Mesodermal cell (in vitro differentiated cells): ENCODE data around the gene ARHGAP26.

Experiments used
- H3K27ac ChIP-seq: 2 replicates; pipeline ENCODE4 v1.7.0; 2013; ENCODE audit warnings: mild to moderate bottlenecking, low read depth, low read length, moderate library complexity; ENCODE audit not compliant: severe bottlenecking
- H3K36me3 ChIP-seq: 2 replicates; pipeline ENCODE4 v1.7.1; 2013; ENCODE audit warnings: mild to moderate bottlenecking, low read length, moderate library complexity; ENCODE audit not compliant: control insufficient read depth, insufficient read depth
- H3K4me1 ChIP-seq: one replicate; pipeline ENCODE4 v1.7.1; 2013; ENCODE audit warnings: mild to moderate bottlenecking, low read length; ENCODE audit not compliant: insufficient read depth, control insufficient read depth, poor library complexity, severe bottlenecking
- H3K4me3 ChIP-seq: 2 replicates; pipeline ENCODE4 v1.7.0; 2013; ENCODE audit warnings: low read length, control low read depth, mild to moderate bottlenecking; ENCODE audit not compliant: insufficient read depth, poor library complexity, severe bottlenecking; ENCODE audit errors: extremely low read depth
- H3K9me3 ChIP-seq: 2 replicates; pipeline ENCODE4 v1.7.1; 2013; ENCODE audit warnings: mild to moderate bottlenecking, low read length, moderate library complexity; ENCODE audit not compliant: control insufficient read depth
- WGBS, 2 experiments: methylation state at CpG; one replicate each; pipeline ENCODE4 v1.1.5; 2013; ENCODE audit warnings: missing lambda C conversion rate in 2 of 2; ENCODE audit not compliant: insufficient coverage in 2 of 2; 5-methylcytosine and 5-hydroxymethylcytosine counted together

ARHGAP26 gene

DNA sequence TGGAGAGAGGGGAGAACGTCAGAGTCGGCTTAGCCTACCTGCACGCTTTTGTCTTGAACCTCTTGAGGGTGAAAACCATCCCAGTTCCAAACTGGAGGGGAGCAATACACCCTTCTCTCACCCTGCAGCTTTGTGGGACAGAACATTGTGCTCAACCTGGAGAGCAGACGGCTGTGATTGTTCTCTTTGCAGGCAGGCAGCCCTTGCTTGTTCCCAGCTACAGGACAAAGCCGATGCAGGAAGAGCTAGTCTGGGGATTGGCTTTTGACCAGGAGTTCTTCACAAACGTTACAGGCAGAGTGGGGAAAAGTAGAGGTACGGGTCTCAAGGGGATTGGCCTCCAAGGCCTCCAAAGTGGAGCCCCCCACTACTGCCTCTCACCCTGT lies 33.9 kb upstream of the ARHGAP26 start:
- H3K9me3 ChIP-seq = no peaks in the 10 kb centered on the region
- H3K4me3 ChIP-seq = no peak overlapping the region
- H3K4me1 ChIP-seq = peaks cover 12% of the 10 kb centered on the region
- WGBS, 2 experiments = 84 to 96% methylated on average over 4 to 7 of the region's 7 CpGs
- H3K27ac ChIP-seq = no peak overlapping the region
- H3K36me3 ChIP-seq = no peaks in the 10 kb centered on the region

DNA sequence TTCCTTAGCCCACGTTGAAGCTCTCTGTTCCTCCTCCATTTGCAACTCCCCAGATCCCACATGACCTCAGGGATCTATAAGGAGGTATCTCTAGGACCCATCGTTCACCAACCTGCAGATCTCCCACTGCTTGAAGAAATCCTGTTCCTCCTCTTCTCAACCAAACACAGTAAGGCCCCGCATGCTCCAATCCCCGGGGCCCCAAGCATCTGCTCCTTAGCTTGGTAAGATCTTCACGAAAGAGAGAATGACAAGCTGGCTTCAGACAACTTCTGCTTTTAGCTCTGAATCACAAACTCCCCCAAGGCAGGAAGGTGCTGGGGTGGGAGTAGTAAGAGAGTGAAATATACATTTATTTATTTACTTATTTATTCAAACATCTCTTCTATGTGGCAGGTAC lies 33.0 kb upstream of the ARHGAP26 start:
- H3K9me3 ChIP-seq = no peaks in the 10 kb centered on the region
- WGBS, 2 experiments = 89 to 91% methylated on average over 1 to 3 of the region's 5 CpGs
- peaks cover 12% of the 10 kb centered on the region for H3K4me1 ChIP-seq

DNA sequence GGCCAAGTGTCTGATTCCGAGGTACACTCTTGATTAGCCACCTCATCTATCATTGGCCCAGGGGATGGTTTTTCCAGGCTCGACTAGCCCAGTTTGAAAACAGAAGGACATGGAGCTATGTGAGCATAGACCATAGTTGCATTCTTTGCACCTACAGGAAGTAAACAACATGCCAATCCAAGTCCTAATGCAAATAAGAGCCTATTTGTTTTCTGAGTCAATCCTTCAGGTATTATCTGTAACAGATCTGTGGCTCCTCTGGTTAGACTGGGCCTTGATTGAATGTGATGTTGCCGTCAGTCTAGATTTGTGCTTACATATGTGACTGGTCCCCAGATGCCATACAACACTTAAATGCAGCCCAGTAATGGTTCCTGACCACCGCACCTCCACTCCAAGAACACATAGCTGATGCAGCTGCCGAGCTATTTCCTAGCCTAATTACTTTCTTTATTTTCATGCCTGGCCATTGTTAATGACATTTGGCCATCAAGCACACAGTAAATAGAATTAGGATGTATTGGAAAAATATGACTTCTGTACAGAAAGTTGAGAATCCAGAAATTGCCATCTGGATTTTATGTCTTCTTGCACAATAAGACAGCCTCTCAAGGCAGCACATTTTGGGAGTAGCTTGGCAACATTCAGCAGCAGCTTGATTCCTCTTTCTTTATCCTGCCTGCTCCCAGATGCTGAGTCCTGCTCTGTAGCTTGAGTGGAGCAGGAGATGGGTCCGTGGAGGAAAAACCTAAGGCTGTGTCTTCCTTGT lies 29.5 kb upstream of the ARHGAP26 start:
- Histone ChIP-seq H3K4me3 (no peak overlapping the region), H3K27ac (no peak overlapping the region), H3K9me3 (no peaks in the 10 kb centered on the region), H3K36me3 (no peaks in the 10 kb centered on the region), H3K4me1 (peaks cover 17% of the 10 kb centered on the region)
- WGBS, 2 experiments = 93 to 95% methylated on average over 3 to 4 of the region's 6 CpGs

More for the DNA sequence above, 33.0 kb upstream of the ARHGAP26 start:
- H3K36me3 ChIP-seq = no peaks in the 10 kb centered on the region
- no peak overlapping the region for H3K27ac ChIP-seq
- no peak overlapping the region for H3K4me3 ChIP-seq

DNA sequence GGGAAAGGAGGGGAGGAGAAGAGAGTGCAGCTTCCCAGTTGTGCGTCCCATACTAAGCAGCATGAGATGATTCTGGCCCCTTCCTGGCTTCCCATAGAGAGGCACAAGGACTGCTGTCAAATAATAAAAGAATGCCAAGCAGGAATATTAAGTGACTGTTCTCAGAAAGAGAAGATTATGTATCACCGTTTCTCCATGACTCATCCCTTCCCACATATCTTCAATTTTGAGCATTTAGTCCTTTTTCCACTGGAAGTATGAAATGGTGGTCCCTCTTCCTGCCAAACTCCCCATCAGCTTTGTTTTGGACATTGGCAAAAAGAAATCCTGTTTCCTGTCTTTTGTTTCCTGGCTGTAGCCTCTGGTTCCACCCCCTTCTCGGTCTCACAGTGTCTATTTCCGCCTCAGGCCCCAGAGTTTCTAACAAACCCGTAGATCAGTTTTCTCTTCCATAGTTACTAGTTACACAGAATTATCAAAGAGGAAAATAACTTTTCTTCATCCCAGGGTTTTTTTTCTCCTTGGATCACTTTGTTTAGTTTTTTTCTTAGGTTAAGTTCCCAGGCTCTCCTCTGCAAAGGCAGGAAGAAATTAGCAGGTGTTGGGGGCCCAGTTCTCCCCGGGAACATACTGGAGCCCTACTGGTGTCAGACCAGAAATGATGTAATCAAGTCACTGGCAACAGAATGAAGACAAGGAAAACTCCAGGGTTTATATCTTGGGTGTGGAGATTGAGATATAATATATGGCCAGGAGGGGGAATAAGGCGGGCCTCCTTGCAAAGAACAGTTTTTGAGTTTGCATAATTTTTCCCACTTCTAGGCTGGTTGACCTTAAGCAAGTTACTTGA lies 26.4 kb upstream of the ARHGAP26 start:
- Histone ChIP-seq H3K4me1 (peaks cover 17% of the 10 kb centered on the region), H3K27ac (peak overlapping the region; percentile 43), H3K9me3 (no peaks in the 10 kb centered on the region), H3K4me3 (no peak overlapping the region), H3K36me3 (no peaks in the 10 kb centered on the region)
- 67 to 74% methylated on average over 5 of the region's 7 CpGs for WGBS, 2 experiments

DNA sequence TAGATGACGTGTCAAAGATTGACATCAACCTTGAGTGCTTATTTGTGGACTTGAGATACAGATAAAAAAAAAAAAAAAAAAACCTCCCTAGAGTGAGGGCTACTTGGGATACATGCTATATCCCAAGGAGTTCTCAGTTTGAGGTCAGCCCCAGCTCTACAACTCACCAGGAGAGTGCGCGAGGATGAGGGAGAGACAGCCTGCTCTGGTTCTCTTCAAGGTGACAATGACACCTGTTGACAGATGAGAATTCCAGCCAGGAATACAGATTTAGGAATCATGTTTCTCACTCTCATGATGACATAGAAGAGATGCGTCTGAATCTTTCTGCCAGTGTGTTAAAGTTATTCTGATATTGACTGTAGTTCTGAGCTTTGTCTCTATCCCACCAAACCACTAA lies 24.9 kb upstream of the ARHGAP26 start:
- H3K9me3 ChIP-seq = no peaks in the 10 kb centered on the region
- peaks cover 26% of the 10 kb centered on the region for H3K4me1 ChIP-seq
- H3K36me3 ChIP-seq = no peaks in the 10 kb centered on the region
- H3K27ac ChIP-seq = no peak overlapping the region
- 83 to 100% methylated on average over 2 of the region's 4 CpGs for WGBS, 2 experiments
- H3K4me3 ChIP-seq = no peak overlapping the region

DNA sequence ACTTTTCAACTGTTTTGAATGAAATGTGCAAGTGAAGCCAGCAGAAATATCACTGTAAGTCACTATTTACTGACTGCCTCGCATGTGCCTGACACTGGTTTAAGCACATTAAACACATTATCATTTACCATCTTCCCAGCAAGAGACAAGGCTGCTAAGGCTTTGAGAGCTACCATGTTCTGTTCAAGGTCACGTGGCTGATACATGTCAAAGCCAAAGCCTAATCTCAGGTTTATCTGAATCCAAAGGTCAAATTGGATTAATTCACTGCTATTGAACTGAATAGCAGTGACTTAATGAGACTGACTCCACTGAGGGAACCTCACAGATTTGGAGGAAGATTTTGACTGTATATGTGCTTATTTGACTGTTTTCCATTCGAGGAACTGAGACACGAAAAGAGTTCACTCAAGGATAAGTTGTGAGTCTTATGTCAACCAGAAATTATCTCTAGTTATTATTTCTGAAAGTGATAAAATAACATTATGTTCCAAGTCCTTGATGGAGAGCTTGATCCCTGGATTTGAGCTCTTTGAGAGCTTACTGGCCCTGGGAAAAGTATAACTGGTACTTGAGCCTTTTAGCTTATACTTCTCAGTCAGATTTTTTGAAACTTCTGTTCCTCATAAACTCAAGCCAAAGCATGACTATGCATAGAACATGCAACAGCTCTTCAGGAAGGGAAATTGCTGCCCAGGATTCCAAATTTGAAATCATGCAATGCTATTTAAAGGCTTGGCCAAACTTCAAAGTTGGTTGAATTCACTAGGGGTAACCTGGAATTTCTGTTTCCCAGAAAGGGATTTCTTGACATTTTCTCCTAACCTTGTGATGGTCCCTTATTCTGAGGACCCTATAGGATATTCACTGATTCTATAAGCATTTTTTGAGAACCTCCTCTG lies 23.4 kb upstream of the ARHGAP26 start:
- 91 to 100% methylated on average over 1 to 2 of the region's 4 CpGs for WGBS, 2 experiments
- Histone ChIP-seq H3K4me1 (peaks cover 26% of the 10 kb centered on the region), H3K27ac (no peak overlapping the region), H3K4me3 (no peak overlapping the region), H3K36me3 (no peaks in the 10 kb centered on the region), H3K9me3 (no peaks in the 10 kb centered on the region)

DNA sequence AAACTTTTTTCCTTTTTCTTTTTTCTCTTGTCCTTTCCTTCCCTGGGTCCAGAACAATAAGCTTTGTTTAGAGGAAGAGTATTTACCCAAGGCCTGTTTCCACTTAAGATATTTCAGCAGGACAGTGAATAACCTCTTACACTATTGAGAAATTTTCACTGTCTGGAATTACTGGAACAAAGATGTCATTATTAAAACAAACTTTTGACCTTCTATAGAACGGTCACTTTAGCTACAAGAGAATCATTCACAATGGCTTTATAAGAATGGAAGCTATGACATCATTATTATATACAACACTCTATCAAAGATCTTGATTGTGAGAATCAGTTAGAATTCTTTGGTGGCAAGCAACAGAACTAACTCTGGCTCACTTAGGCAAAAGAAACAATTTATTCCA lies 22.0 kb upstream of the ARHGAP26 start:
- WGBS, 2 experiments = no CpG with 5 or more reads among the region's 1 CpG
- peaks cover 23% of the 10 kb centered on the region for H3K4me1 ChIP-seq
- no peaks in the 10 kb centered on the region for H3K9me3 ChIP-seq
- no peak overlapping the region for H3K4me3 ChIP-seq
- H3K27ac ChIP-seq = no peak overlapping the region
- no peaks in the 10 kb centered on the region for H3K36me3 ChIP-seq

DNA sequence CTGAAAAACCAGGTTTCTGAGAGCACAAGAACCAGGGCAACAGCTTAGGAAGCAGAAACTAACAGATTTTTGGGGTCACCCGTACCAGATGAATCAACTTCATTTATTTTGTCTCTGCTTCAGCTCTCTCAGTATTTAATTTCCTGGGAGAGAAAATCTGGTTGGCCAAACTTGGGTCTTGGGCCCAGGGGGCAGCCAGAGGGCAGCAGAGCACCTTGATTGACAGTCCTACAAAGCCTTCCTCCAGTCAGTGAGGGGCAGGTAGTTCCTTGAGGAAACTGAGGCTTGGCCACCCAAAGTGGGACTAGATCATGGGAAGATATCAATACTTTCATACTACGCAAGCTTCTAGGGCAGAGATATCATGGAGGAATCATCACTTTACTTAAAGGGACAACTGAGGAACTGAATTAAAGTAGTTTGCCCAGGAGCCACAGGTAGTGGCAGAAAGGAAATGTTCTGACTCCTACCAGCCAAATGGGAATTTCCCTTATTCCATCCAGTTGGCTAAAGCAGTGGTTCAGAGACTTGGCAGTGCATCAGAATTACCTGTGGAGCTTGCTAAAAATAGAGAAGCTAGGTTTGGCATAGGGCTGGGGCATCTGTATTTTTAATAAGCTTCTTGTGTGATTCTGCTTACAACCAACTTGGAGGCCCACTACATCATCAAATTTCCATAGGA lies 21.5 kb upstream of the ARHGAP26 start:
- Histone ChIP-seq H3K27ac (no peak overlapping the region), H3K36me3 (no peaks in the 10 kb centered on the region), H3K4me1 (peaks cover 17% of the 10 kb centered on the region), H3K4me3 (no peak overlapping the region), H3K9me3 (no peaks in the 10 kb centered on the region)
- 80% methylated on average over 2 of the region's 2 CpGs; no CpG with 5 or more reads in 1 of the 2 experiments for WGBS, 2 experiments

DNA sequence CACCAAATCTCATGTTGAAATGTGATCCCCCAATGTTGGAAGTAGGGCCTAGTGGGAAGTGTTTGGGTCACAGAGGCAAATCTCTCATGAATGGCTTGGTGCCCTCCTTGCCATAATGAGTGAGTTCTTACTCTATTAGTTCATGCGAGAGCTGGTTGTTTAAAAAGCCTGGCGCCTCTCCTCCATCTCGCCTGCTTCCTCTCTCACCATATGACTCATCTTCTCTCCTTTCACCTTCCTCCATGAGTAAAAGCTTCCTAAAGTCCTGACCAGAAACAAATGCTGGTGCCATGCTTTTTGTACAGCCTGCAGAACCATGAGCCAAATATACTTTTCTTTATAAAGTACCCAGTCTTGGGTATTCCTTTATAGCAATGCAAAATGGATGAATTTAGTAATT lies 20.9 kb upstream of the ARHGAP26 start:
- Histone ChIP-seq H3K4me1 (peaks cover 17% of the 10 kb centered on the region), H3K4me3 (no peak overlapping the region), H3K9me3 (no peaks in the 10 kb centered on the region), H3K36me3 (no peaks in the 10 kb centered on the region), H3K27ac (no peak overlapping the region)
- 69 to 78% methylated on average over 3 of the region's 3 CpGs for WGBS, 2 experiments

DNA sequence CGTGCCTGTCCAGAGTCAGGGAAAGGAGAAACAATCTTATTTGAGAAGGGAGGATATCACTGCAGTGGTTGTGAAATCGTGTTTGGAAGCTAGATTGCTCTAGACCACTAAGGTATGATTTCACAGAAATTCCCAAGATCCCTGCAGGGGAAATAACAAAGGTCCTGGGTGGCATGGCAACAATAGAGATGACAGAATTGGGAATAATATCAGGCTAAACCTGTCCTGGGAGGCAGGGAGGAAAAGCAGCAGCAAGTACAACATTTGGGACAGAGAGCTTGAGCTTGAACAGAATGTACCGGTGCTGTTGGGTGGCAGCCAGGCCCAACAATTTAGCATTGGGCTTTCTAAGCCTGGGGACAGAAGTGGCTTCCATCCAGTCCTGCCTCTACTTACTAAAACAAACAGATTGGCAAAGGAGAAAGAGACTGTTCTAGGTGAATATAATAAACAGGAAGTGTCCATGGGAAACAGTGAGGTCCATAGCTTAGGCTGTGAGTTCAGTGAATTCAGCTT lies 17.0 kb upstream of the ARHGAP26 start:
- peaks cover 17% of the 10 kb centered on the region for H3K4me1 ChIP-seq
- H3K9me3 ChIP-seq = no peaks in the 10 kb centered on the region
- H3K4me3 ChIP-seq = no peak overlapping the region
- H3K27ac ChIP-seq = no peak overlapping the region
- H3K36me3 ChIP-seq = no peaks in the 10 kb centered on the region
- WGBS, 2 experiments = 100% methylated on average over 1 to 2 of the region's 3 CpGs
